Mesenchymal stem cell (in vitro differentiated cells and primary cell): ENCODE data around the gene KIF13A.

Experiments used
- DNase-seq: peaks from one replicate; pipeline ENCODE4 v3.0.0-alpha.2; 2013
- H2AFZ ChIP-seq: one replicate; pipeline ENCODE4 v1.6.1; 2013; ENCODE audit warnings: low read depth, mild to moderate bottlenecking, control low read depth, inconsistent platforms, low read length, moderate library complexity
- H2AK5ac ChIP-seq: 2 replicates; pipeline ENCODE4 v1.6.1; 2013; ENCODE audit warnings: low read length, moderate library complexity, mild to moderate bottlenecking, inconsistent platforms; ENCODE audit not compliant: severe bottlenecking
- H2BK120ac ChIP-seq: one replicate; pipeline ENCODE4 v1.6.1; 2013; ENCODE audit warnings: low read depth, mild to moderate bottlenecking, inconsistent platforms, low read length, moderate library complexity
- H2BK12ac ChIP-seq, 2 experiments: one replicate each; pipeline ENCODE4 v1.6.1; 2013; ENCODE audit warnings: inconsistent platforms in 2 of 2, low read length in 2 of 2, mild to moderate bottlenecking in 2 of 2, moderate library complexity in 2 of 2, control low read depth in 1 of 2
- H2BK15ac ChIP-seq: one replicate; pipeline ENCODE4 v1.6.1; 2013; ENCODE audit warnings: mild to moderate bottlenecking, low read depth, inconsistent platforms; ENCODE audit not compliant: poor library complexity, severe bottlenecking
- H2BK5ac ChIP-seq: 2 replicates; pipeline ENCODE4 v1.6.1; 2013; ENCODE audit warnings: low read depth, mild to moderate bottlenecking, low read length, control low read depth, inconsistent platforms; ENCODE audit not compliant: poor library complexity, severe bottlenecking
- H3K14ac ChIP-seq, 2 experiments: one replicate each; pipeline ENCODE4 v1.6.1; 2013; ENCODE audit warnings: inconsistent platforms in 2 of 2, low read length in 2 of 2, control low read depth in 1 of 2, mild to moderate bottlenecking in 1 of 2, moderate library complexity in 1 of 2
- H3K18ac ChIP-seq, 2 experiments: one replicate each; pipeline ENCODE4 v1.6.1; 2013; ENCODE audit warnings: inconsistent platforms in 2 of 2, low read length in 2 of 2, control low read depth in 1 of 2, low read depth in 1 of 2, mild to moderate bottlenecking in 1 of 2
- H3K23ac ChIP-seq, 2 experiments: one replicate each; pipeline ENCODE4 v1.6.1; 2013; ENCODE audit warnings: inconsistent platforms in 2 of 2, low read length in 2 of 2, mild to moderate bottlenecking in 2 of 2, moderate library complexity in 2 of 2, control low read depth in 1 of 2
- H3K27ac ChIP-seq: 2 replicates; pipeline ENCODE4 v1.5.1; 2013; ENCODE audit warnings: mild to moderate bottlenecking, moderate library complexity, low read length, control low read depth, inconsistent platforms; ENCODE audit not compliant: poor library complexity, severe bottlenecking
- H3K27me3 ChIP-seq, 2 experiments: 2 replicates each; pipeline versions ENCODE4 v1.6.1 to v1.7.0; 2013; ENCODE audit warnings: low read length in 2 of 2, mild to moderate bottlenecking in 2 of 2, moderate library complexity in 2 of 2, control low read depth in 1 of 2, inconsistent platforms in 1 of 2; ENCODE audit not compliant: control insufficient read depth in 1 of 2, insufficient read depth in 1 of 2
- H3K36me3 ChIP-seq, 2 experiments: 2 replicates each; pipeline versions ENCODE4 v1.6.1 to v1.7.0; 2013; ENCODE audit warnings: low read length in 2 of 2, control low read depth in 1 of 2, inconsistent platforms in 1 of 2, low read depth in 1 of 2, mild to moderate bottlenecking in 1 of 2; ENCODE audit not compliant: insufficient read depth in 2 of 2, control insufficient read depth in 1 of 2
- H3K4ac ChIP-seq, 2 experiments: one replicate each; pipeline ENCODE4 v1.6.1; 2013; ENCODE audit warnings: inconsistent platforms in 2 of 2, low read length in 2 of 2, mild to moderate bottlenecking in 2 of 2, moderate library complexity in 2 of 2, control low read depth in 1 of 2, low read depth in 1 of 2
- H3K4me1 ChIP-seq: 2 replicates; pipeline ENCODE4 v1.6.1; 2013; ENCODE audit warnings: low read depth, low read length, control low read depth; ENCODE audit not compliant: control insufficient read depth, insufficient read depth
- H3K4me2 ChIP-seq: 2 replicates; pipeline ENCODE4 v1.6.1; 2013; ENCODE audit warnings: low read length, mild to moderate bottlenecking, inconsistent platforms; ENCODE audit not compliant: poor library complexity, severe bottlenecking
- H3K4me3 ChIP-seq, 2 experiments: 2 replicates each; pipeline versions ENCODE4 v1.5.1 to v1.7.0; 2013; ENCODE audit warnings: low read length in 2 of 2, mild to moderate bottlenecking in 2 of 2, control low read depth in 1 of 2, low read depth in 1 of 2; ENCODE audit not compliant: insufficient read depth in 1 of 2
- H3K79me1 ChIP-seq: replicated peaks from 2 replicates; pipeline ENCODE4 v1.6.1; 2013; ENCODE audit warnings: mild to moderate bottlenecking, control low read depth, low read length, inconsistent platforms; ENCODE audit not compliant: poor library complexity, severe bottlenecking
- H3K9ac ChIP-seq: 2 replicates; pipeline ENCODE4 v1.7.0; 2013; ENCODE audit warnings: mild to moderate bottlenecking, low read length, moderate library complexity
- H3K9me3 ChIP-seq: 2 replicates; pipeline ENCODE4 v1.7.0; 2013; ENCODE audit warnings: mild to moderate bottlenecking, low read length; ENCODE audit not compliant: control insufficient read depth
- H4K8ac ChIP-seq: one replicate; pipeline ENCODE4 v1.6.1; 2013; ENCODE audit warnings: inconsistent platforms, mild to moderate bottlenecking, low read length, moderate library complexity
- H4K91ac ChIP-seq: one replicate; pipeline ENCODE4 v1.6.1; 2013; ENCODE audit warnings: mild to moderate bottlenecking, low read length, inconsistent platforms
- WGBS: methylation state at CpG from one replicate; pipeline ENCODE4 v1.1.7; 2013; ENCODE audit warnings: mixed read lengths; 5-methylcytosine and 5-hydroxymethylcytosine counted together

Gene KIF13A

GRCh38 chr6:17877895-17878440, 109.5 kb downstream of the KIF13A start:
- Histone ChIP-seq H3K4me1 (peaks cover 7% of the 10 kb centered on the region), H3K4ac (no peak overlapping the region), H3K23ac (no peak overlapping the region), H2AFZ (no peak overlapping the region), H2BK15ac (no peak overlapping the region), H3K4me2 (no peak overlapping the region), H4K91ac (no peak overlapping the region), H2BK120ac (no peak overlapping the region), H3K36me3 (no peaks in the 10 kb centered on the region), H3K9me3 (no peaks in the 10 kb centered on the region), H2AK5ac (peak overlapping the region; percentile 41), H2BK5ac (no peak overlapping the region), H3K18ac (no peak overlapping the region), H3K27ac (no peak overlapping the region), H3K4me3 (no peak overlapping the region), H2BK12ac (no peak overlapping the region), H4K8ac (no peak overlapping the region), H3K27me3 (no peaks in the 10 kb centered on the region), H3K14ac (no peak overlapping the region), H3K79me1 (peaks cover 13% of the 10 kb centered on the region), H3K9ac (no peak overlapping the region)
- no peak for DNase-seq
- WGBS: 100% methylated on average over 1 of the region's 3 CpGs

GRCh38 chr6:17877196-17877894, 110.1 kb downstream of the KIF13A start:
- no peak overlapping the region for H3K18ac ChIP-seq
- H2BK12ac ChIP-seq: no peak overlapping the region
- no peaks in the 10 kb centered on the region for H3K9me3 ChIP-seq
- no peak overlapping the region for H3K4me3 ChIP-seq
- H4K91ac ChIP-seq: no peak overlapping the region
- H3K4ac ChIP-seq: no peak overlapping the region
- H3K9ac ChIP-seq: peak overlapping the region; percentile 56
- 97% methylated on average over 5 of the region's 6 CpGs for WGBS
- DNase-seq: no peak
- H3K27ac ChIP-seq: no peak overlapping the region
- H3K36me3 ChIP-seq: no peaks in the 10 kb centered on the region
- H2BK15ac ChIP-seq: no peak overlapping the region
- H4K8ac ChIP-seq: no peak overlapping the region
- no peak overlapping the region for H2BK5ac ChIP-seq
- H2AK5ac ChIP-seq: no peak overlapping the region
- H3K79me1 ChIP-seq: peaks cover 14% of the 10 kb centered on the region
- H3K4me1 ChIP-seq: peaks cover 7% of the 10 kb centered on the region
- H2AFZ ChIP-seq: no peak overlapping the region
- no peak overlapping the region for H3K23ac ChIP-seq
- H3K27me3 ChIP-seq: no peaks in the 10 kb centered on the region
- H2BK120ac ChIP-seq: no peak overlapping the region
- H3K14ac ChIP-seq: no peak overlapping the region
- no peak overlapping the region for H3K4me2 ChIP-seq

GRCh38 chr6:17874753-17875152, 112.7 kb downstream of the KIF13A start:
- Histone ChIP-seq H3K9me3 (no peaks in the 10 kb centered on the region), H3K4me2 (no peak overlapping the region), H2BK5ac (no peak overlapping the region), H3K79me1 (peaks cover 10% of the 10 kb centered on the region), H3K14ac (no peak overlapping the region), H2BK120ac (no peak overlapping the region), H3K36me3 (no peaks in the 10 kb centered on the region), H3K23ac (no peak overlapping the region), H3K4me3 (no peak overlapping the region), H3K27ac (no peak overlapping the region), H3K18ac (no peak overlapping the region), H2AFZ (no peak overlapping the region), H4K8ac (no peak overlapping the region), H3K9ac (no peak overlapping the region), H3K4ac (no peak overlapping the region), H4K91ac (no peak overlapping the region), H2AK5ac (no peak overlapping the region), H2BK12ac (no peak overlapping the region), H3K4me1 (peaks cover 7% of the 10 kb centered on the region), H3K27me3 (no peaks in the 10 kb centered on the region), H2BK15ac (no peak overlapping the region)
- WGBS: 77% methylated on average over 7 of the region's 10 CpGs
- no peak for DNase-seq

- H2AK5ac ChIP-seq: no peak overlapping the region
- H3K14ac ChIP-seq: no peak overlapping the region
- no peak overlapping the region for H3K4ac ChIP-seq
- H3K23ac ChIP-seq: no peak overlapping the region
- no peak overlapping the region for H4K8ac ChIP-seq
- H3K36me3 ChIP-seq: no peaks in the 10 kb centered on the region
- H3K4me1 ChIP-seq: peaks cover 6% of the 10 kb centered on the region
- no peak overlapping the region for H3K9ac ChIP-seq
- H3K9me3 ChIP-seq: no peaks in the 10 kb centered on the region
- no peak overlapping the region for H4K91ac ChIP-seq
- no peak overlapping the region for H2BK15ac ChIP-seq
- DNase-seq: no peak
- peaks cover 10% of the 10 kb centered on the region for H3K79me1 ChIP-seq
- no peak overlapping the region for H2AFZ ChIP-seq
- WGBS: no CpG with 5 or more reads among the region's 2 CpGs
- H2BK12ac ChIP-seq: no peak overlapping the region
- no peak overlapping the region for H2BK5ac ChIP-seq
- no peak overlapping the region for H3K27ac ChIP-seq
- no peak overlapping the region for H3K4me2 ChIP-seq
- H3K27me3 ChIP-seq: no peaks in the 10 kb centered on the region
- no peak overlapping the region for H3K18ac ChIP-seq
- no peak overlapping the region for H3K4me3 ChIP-seq
- no peak overlapping the region for H2BK120ac ChIP-seq
Observed at GRCh38 chr6:17872908-17873307, 114.5 kb downstream of the KIF13A start.
